ENCODE data around the gene BMX.

The BMX gene

DNA sequence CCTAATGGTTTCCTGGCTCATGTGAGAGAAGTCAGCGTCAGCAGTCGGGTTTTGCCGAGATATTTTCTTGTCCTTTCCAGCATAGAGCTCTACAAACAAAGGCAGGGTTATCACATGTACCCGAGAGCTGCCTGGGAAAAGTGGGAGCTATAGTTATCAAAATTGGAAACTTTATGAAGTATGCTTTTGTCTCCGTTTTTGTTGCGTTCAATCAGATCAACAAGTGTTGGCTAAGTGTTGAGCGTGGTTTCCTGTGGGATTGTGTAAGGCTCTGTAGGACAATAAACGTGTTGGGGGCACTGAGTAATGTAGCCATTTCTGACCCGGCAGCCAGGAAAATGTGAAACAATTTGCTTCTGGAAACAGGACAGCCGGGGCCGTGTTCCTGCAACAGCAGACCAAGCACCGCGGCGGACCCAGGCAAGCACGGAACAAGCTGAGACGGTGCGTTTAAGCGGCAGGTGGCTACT is at the start of gene BMX:
Gene BMX, plus strand, starts transcription at position 311 of the 470 bp plus-strand sequence. CDS start 7,547 bp downstream, outside the sequence.
- no peak for DNase-seq

DNA sequence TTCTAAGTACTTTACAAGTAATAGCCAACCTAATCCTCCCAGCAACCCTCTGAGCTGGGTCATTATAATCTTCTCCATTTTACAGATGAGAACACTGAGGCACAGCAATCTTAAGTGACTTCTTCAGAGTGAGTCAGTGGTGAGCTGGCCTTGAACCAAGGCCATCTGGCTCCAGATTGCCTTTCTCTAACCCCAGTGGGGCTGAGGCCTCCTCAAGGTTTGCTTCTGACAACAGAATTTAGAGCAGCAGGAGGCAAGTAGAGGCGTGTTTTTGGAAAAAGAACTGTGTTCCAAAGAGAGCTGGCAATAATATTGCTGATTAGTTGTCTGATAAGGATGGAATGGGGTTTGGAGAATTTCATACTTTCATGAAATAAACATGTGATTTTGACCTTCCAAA is 48.7 kb upstream of the BMX start:
- DNase-seq: no peak

DNA sequence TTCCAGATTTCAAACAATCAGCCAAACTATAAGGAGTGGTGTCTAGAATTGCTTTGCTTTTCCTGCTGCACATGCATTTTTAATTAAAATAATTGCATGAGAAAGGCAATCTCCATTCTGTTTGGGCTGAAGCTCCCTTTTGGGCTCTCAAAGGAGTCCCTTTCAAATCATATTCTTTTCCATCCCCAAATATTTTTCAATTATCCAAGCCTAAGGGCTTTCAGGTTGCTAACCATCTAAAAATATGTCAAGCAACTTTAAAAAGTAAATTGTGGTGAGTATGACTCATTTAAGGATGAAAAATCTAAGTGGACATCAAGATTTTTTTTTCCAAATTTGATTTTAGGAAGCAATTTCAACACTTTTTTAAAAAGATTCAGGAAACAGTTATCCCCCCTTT is 35.9 kb upstream of the BMX start:
- no peak for DNase-seq

DNA sequence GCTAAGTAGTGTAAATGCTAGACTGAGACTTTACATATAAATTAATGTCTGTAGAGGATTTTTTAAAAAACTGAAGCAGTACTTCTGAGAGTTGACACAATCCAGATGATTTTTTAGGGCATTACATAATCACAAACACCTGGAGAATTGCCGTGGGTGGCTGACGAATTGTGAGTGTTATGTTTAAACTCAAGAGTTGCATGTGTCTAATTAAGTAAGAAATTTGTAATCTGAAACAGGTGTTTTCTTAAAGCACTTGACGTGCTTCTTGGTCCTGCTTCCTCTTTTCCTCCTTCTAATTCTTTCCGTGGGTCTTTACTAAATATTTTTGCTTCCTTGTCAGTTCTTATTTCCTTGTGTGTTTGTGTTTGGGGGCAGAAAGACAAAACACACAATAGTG is 35.3 kb upstream of the BMX start:
- no peak for DNase-seq

DNA sequence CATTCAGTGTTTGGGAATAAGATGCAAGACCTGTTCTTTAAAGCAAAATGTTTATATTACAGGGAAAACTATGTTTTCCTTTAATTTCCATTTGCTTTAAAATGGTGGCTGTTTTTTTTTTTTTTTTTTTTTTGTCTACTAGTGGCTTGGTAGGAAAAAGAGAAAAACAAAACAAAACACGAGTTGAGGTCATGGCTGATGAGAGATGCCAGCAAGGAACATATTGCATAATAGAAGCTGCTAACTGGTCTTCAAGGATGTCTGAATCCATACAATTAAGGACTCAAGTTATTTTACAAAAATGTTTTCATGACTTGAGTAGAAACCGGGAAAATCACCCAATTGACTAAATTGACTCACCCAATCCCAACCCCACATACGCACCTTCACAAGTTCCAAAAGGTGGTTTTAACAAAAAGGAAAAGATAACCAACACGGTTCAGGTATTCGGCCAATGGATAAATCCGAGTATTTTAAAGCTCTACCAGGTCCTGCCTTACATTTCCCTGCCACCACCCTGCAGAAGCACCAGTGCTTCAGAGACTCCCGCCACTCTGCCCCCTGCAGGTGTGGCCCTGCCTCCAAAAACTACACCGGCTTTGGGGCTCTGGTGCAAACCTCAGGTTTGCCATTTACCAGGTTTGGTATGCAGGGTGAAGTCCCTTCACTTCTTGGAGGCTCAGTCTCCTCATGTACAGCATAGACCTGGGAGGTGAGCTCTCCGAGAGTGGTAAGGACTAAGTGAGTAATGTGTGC is 34.5 kb upstream of the BMX start:
- no peak for DNase-seq

DNA sequence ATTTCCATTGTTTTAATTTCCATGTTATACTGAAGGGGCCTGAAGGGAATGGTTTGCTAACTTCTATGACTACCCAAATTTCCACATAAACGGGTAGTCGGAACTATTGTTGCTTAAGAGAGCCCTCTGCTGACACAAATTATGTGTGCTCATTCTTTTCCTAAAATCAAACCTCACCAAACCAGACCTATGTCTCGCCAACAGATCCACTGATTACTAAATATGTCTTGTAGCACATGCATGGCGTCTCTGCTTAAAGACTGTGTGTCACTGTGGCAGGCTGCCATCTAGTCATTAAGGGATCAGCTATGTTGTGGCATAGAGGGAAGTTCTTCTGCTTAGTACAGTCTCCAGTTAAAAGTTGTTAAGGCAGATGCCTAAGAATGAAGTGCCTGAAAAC is 32.6 kb upstream of the BMX start:
- DNase-seq: no peak

DNA sequence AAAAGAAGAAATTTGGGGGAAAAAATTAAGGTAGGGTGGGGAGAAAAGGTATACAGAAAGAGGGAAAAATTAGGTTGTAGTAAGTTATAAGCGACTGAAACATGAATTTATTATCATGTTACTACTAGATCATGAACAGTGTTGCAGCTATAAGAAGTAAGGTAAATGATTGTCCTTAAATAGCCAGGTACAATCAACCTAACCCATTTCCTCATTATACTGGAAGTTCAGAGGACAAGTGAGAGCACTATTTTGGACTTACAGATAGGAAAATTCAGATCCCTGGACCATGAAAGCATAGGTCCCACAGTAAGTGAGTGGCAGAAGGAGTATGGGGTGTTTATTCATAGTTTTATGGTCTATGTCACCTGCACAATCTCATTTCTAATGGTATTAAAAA is 31.0 kb upstream of the BMX start:
- no peak for DNase-seq

DNA sequence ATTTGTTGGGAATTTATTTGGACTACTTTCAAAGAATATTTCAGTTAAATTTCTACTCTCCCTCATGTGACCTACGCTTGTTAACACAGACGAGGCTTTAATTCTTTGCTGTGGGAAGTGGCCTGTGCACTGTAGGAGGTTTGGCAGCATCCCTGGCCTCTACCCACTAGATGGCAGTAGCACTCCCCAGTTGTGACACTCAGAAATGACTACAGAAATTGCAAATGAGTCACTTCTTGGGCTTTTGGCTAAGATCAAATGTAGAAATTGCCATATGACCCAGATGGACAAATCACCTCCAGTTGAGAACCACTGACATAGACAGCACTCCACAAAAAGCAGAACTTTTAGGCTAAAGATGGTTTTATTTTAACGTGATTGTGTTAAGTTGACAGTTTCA is 29.6 kb upstream of the BMX start:
- DNase-seq: no peak

DNA sequence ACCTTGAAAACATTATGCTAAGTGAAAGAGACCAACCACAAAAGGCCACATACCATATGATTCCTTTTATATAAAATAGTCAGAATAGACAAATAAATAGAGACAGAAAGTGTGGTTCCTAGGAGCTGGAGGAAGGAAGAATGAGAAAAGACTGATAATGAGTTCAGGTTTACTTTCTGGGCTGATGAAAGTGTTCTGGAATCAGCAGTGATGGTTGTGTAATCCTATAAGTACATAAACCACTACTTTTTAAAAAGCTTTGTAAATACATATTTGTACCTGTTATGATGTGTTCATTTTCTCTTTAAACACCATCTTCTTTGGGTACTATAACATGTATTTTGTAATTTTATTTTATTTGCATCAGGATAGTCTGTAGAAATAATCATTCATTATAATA is 28.1 kb upstream of the BMX start:
- no peak for DNase-seq

DNA sequence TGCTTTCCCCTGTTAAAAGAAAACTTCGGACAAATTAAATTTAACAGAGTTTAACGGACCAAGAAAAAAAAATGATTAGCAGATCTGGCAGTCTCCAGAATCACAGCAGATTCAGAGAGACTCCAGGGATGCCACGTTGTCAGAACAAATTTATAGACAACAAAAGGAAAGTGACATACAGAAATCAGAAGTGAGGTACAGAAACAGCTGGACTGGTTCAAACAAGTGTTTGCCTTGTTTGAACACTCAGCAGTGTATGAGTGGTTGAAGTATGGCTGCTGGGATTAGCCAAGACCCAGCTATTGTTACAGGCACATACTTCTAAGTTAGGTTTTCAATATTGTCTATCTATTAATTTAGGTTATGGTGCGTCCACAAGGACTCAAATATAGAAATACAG is 26.6 kb upstream of the BMX start:
- no peak for DNase-seq

DNA sequence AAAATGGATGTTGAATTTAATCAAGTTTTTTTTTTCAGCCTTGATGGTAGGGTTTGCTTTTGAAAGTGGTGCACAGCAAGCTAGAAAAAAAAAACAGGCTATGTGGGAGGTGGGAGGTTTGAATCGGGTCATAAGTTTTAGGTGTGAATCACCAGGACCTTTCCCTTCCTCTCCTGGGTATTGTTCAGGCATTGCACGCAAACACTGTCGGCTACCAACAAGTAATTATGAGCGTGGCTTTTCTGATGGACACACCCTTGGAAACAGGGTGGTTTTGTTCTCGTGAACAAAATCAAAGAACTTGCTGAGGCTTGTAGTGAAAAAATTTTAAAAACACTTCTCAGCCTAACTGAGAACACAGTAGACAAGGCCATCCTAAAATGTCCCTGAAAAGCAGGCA is 25.6 kb upstream of the BMX start:
- peak; percentile 52 for DNase-seq

DNA sequence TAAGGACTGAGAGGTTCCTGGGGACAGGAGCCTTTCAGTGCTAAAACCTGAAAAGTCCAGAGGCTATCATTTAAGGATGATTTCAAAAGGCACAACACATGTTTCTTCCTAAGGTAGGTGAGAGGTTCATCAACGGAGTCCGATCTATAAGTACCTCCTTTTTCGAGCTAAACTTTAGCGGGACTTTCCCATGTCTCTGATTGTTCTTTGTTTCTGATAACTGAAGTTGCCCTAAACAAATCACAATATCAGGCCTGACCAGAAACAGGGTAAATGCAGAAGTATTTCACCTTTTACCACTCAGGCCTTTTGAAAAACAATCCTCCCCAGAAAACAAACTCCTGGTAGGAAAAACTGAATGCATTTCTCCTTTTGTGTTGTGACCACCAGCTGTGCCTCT is 25.1 kb upstream of the BMX start:
- DNase-seq: no peak

DNA sequence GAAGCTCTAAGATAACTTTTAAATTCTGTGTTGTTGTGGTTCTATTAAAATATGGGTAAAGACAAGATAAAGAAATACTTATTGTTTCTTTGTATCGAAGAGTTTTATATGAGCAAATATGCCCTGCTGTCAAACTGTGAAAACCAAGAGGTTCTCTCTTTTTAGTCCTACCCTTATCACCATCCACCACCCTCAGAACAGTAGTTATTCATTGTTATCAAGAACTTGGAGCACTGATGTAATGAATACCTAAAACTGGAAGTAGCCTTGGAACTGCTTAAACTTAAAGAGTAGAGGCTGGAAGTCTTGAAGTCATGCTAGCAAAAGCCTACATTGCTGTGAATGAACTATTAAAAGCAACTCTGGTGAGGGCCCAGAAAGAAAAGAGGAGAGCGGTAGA is 16.7 kb upstream of the BMX start:
- no peak for DNase-seq

DNA sequence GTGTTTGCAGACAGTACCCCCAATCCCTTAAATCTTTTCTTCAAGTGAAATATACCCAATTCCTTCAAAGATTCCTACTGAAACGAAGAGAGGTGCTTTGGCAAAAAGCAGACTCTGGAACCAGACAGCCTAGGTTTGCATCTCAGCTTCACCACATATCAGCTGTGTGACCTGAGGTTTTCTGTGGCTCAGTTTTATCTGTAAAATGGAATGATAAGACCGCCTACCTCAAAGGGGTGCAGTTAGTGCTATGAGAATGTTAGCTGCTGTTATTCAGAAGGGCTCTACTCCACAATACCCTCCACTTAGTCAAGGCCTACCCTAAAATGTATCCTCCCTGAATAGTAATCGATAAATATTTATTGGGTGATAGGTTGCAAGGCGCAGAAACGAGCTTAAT is 8.1 kb upstream of the BMX start:
- DNase-seq: no peak

DNA sequence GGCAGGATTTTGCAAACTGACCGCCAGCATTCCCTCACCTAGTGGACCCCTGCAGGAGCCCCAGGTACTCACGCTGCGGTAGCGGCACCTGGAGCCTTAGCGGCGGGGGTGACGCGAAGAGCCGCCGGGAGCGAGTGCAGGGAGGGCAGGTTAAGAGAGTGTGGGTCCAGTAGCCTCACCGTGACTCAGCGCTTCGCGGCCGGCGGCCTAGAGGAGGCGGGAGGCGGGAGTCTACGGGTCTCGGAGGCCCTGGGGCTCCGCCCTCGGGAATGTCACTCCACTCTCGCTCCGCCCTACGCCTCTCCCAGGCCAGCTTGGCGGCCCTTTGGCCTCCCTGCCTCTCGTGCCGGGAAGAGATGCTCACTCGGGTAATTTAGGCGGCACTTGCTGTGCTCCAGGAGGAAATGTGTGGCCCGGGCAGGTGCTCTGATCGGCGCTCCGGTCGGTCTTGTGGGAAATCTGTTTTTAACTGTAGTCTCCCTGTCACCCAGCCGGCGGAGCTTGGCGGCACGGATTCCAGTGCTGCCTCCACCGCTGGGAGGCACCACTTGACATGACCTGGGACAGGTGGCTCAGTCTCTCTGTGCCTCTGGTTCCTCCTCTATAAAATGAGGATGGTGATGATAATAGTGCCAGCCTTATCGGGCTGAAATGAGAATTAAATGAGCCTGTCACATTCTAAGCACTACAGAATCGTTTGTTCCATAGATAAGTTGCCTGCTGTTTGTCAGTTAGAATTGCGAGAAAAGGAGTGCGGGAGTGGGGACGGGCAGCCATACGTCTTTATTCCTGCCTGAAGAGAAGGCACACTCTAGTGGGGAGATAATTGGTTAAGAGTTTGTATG is 7.3 kb upstream of the BMX start, which contains the start of gene PIR:
Gene PIR, minus strand, starts transcription at position 216 of the 845 bp plus-strand sequence. CDS start 2,076 bp downstream, outside the sequence.
- DNase-seq: peak; percentile 85

DNA sequence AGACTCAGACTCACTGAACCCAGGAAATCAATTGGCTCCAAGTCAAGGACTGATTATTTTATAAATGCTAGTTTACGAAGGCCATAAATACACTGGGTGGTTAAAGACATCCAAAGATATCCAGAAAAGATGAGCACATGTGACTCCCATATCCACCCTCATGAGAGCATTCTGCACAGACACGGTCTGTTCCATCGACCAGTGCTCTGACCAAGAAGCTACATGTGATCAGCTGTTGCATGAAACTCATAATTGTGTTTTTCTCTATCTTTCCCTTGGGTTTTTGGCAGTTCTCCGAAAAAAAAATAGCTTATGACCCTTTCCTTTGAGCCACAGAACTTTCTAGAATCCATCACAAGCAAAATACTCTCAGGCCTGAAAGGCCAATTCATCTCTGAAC is 4.8 kb upstream of the BMX start:
- DNase-seq: no peak

DNA sequence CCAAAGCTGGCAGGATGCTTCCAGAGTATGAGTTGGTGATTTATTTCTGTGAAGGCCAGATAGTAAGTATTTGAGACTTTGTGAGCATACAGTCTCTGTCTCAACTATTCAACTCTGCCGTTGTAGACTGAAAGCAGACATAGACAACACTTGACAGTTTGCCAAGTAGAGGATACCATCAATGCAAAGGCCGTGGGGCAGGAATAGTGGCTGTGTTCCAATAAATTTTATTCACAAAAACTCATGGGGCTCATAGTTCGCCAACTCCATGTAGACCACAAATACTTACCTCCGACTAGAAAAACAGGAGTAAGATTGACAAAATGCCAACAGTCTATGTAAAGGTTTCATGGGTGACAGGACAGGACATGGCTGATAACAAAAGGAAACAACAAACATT is 3.8 kb upstream of the BMX start:
- DNase-seq: no peak

DNA sequence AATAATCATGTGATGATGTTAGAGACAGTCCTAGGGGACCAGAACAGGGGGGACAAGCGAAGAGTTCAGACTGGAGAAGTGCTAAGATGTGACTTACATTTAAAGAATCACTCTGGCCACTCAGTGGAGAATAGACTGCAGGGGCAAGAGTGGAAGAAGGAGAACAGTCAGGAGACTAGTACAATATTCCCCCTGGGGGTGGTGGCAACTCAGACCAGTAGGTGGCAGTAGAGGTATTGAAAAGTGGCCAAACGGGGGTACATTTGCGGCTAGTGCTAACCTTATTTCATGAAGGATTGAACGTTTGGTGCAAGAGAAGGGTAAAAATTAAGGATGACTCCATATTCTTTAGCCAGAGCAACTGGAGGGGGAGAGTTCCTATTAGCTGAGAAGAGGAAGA is 2.7 kb upstream of the BMX start:
- DNase-seq: no peak

DNA sequence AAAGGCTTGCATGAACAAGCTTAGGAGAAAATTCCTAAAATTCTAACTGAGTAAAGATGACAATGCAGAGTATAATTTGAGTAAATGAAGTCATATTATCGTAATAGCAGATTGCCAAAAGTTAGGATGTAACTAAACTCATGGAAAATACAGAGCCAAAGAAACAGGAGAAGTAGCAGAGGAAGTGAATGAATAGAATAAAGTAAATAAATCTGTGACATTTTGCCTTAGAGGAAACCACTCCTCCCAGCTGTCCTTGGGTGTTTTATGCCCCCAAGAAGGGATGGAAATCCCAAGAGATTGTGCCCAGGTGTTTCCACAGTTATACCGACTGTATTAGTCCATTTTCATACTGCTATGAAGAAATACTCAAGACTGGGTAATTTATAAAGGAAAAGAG is 1.9 kb upstream of the BMX start:
- DNase-seq: no peak

DNA sequence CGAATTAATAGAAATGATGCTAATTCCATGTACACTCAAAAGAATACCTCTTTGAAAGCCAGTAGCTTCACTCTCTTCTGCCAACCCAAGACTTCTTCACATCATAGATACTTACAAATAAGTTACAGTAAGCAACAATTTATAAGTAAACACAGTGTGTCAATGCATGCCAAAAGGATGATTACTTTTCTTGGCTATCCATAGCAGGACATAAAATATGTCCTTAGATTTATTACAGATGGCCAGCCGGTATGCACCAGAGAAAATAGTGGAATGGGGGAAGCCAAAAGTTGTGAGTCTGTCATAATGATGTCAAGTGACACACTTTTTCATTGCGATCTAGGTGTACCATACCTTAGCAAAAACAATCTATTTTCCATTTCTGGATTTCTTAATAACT is 631 bp upstream of the BMX start:
- no peak for DNase-seq

DNA sequence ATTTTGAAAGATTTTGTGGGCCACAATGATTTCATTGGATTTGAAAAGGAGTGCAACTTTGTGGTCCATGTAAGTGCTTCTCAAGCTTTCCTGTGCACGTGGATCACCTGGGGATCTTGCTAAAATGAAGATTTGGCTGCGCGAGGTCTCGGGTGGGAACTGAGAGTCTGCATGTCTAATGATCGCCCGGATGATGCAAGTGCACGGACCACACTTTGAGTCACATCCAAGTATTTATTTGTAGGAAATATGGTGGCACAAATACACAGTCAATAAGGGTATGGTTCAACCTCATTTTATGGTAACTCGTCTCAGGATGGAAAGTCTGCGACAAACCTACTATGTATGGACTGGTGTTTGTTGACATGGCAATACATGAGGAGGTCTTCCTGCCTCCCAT is 899 bp downstream of the BMX start:
- no peak for DNase-seq

DNA sequence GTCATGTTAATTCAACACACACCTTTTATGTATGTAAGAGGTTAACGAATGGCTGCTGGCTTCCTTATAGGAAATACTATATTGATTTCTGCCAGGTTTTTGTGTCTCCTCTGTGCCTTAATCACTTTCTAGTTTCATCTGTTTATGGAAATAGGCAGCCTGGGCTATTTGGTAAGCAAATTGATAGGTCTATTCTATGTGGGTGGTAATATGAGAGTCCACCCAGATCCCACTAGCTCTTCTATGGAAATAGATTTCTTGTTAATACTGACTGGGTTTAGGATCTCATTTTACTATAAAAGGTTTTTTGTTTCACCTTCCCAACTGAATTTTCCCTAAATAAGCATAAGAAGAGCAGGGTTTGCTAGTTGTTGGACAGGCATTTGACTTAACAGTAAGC is 4.1 kb downstream of the BMX start:
- no peak for DNase-seq

DNA sequence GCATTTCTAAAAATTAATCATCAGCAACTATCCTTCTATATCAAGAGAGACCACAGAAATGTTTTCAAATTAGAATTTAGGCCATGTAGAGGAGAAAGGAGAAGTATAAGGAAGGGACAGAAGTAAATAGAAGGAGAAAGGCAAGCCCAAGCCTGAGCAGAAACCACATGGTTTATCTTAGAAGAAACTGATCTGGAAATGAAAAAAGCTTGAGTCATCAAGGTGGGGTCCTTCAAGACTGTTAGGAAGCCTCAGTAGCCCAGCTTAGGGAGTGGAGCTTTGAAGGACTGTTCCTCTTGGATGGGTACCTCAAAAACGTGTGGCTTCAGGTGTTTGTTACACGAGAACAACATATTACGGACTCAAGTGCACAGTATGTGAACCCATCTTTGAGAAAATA is 4.5 kb downstream of the BMX start:
- no peak for DNase-seq

DNA sequence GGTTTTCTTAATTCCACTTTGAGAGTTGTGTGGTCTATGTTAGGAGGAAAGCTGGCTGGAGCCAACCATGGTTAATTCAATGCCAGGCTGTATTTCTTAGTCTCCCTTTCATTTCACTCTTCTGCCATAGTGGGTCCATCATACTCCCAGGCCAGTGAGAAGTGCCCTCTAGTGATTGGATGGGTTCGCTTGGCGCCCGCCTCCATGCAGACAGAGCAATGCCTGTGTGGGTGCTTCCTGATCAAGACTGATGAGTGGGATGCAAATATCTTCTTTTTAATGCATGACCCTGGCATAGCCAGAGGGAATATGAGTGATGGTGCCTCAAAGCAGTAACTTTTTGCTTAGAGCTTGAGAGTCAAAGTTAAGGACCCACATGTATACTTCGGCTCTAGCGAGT is 6.4 kb downstream of the BMX start:
- no peak for DNase-seq
